HepG2 (cell line): ENCODE measurements around the gene DNPH1. TPM values are rescaled to one million over a fixed set of nuclear protein-coding genes. Genes with fewer than 3 reads are reported as not detected.

Experiments used
- SPEN ChIP-seq: sonication (generic); formaldehyde crosslinking; IDR thresholded peaks from 2 replicates; pipeline ENCODE4 v1.5.1; 2020; ENCODE audit warnings: low read depth, mild to moderate bottlenecking, missing genetic modification reagents
- STAT5B ChIP-seq: sonication (generic); formaldehyde crosslinking; IDR thresholded peaks from 2 replicates; pipeline ENCODE4 v1.4.0; 2020; ENCODE audit warnings: missing genetic modification reagents
- ZHX2 ChIP-seq, 2 experiments: sonication (generic) in 1 of 2; formaldehyde crosslinking in 1 of 2; IDR thresholded peaks; 2 replicates each; pipeline versions ENCODE4 v1.6.1 to v1.9.0; 2014 to 2022; ENCODE audit warnings: antibody characterized with exemption in 1 of 2, borderline replicate concordance in 1 of 2, inconsistent platforms in 1 of 2, low read depth in 1 of 2, missing genetic modification reagents in 1 of 2
- ZNF274 ChIP-seq: sonication (generic); formaldehyde crosslinking; IDR thresholded peaks from 2 replicates; pipeline ENCODE4 v1.5.1; 2020; ENCODE audit warnings: mild to moderate bottlenecking, missing genetic modification reagents
- ZNF362 ChIP-seq: sonication (generic); formaldehyde crosslinking; IDR thresholded peaks from 2 replicates; pipeline ENCODE4 v1.4.0; 2020; ENCODE audit warnings: missing genetic modification reagents, mild to moderate bottlenecking, borderline replicate concordance
- ZNF549 ChIP-seq: sonication (generic); formaldehyde crosslinking; IDR thresholded peaks from 2 replicates; pipeline ENCODE4 v1.5.0; 2020; ENCODE audit warnings: missing genetic modification reagents
- polyA plus RNA-seq, 8 experiments: library from polyadenylated mRNA; depleted of rRNA in 3 of 8; stranded (reverse) in 7 of 8; unstranded in 1 of 8; fragments of >200 nt; fragmentation: Illumina TruSeq in 4 of 8; extraction: Trizol in 4 of 8; gene quantifications; 2 replicates each; pipeline versions ENCODE4 v1.2.1 to v1.2.3, GENCODE V29; 2011 to 2016; ENCODE audit warnings: low read depth in 4 of 8, missing spikeins in 1 of 8, mixed read lengths in 1 of 8; ENCODE audit not compliant: insufficient read depth in 1 of 8
- total RNA-seq, 5 experiments: library from RNA; depleted of rRNA; stranded (reverse); fragments of >200 nt; fragmentation: Illumina TruSeq; extraction: Trizol; gene quantifications; 2 replicates each; pipeline ENCODE4 v1.2.3, GENCODE V29; 2016; ENCODE audit warnings: low read depth in 1 of 5

DNPH1 gene
- total and polyA plus RNA-seq, 2 of the 13 experiments (the other 11 are each of a cell fraction or from before 2014, with no cell fraction given), result 56.5 to 75.1 TPM

GRCh38 chr6:43247114-43247999, 18.1 kb upstream of the DNPH1 start (continued):
- TF ChIP-seq ZNF362 (CRISPR knock-in tag), result peak; percentile 15; the same call in 1 of the 2 replicates
- no peak for TF ChIP-seq STAT5B (CRISPR knock-in tag)
- 0 out of 2 replicates have a peak, but pooled peaks have one; percentile 49 for TF ChIP-seq ZNF274 (CRISPR knock-in tag)
- TF ChIP-seq SPEN (CRISPR knock-in tag), result peak; percentile 89
- peak; percentile 24; the same call in 1 of the 2 replicates for TF ChIP-seq ZHX2 (IDR thresholded peaks at IDR 0.05; ENCODE audit: low read depth)
- no peak for TF ChIP-seq ZHX2 (CRISPR knock-in tag; IDR thresholded peaks at IDR 0.05; ENCODE audit: borderline replicate concordance)
- TF ChIP-seq ZNF549, result no peak
